ENCODE measurements around the gene PHKG1.

DNA sequence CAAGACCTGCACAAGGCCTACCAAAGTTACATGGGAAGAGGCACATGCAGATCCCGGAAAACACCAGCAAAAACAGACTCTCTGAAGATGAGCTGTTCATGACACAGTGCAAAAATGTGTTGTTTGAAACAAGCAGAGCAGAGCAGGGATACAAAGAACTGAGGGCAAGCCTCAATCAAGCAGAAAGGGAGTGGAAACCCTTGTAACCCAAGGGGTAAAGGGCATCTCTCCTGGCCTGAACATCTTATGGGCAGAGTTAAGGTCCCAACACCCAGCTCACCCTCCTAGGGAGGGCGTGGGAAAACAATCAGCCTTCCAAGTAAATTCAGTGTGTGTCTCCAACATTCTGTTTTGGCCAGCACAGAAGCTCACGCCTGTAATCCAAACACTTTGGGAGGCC, 52.0 kb downstream of the PHKG1 start:
- TF ChIP-seq FOS (IDR thresholded peaks at IDR 0.05; ENCODE audit: low read depth, low read length) (no peak), RFX5 (IDR thresholded peaks at IDR 0.05; ENCODE audit: low read depth, low read length) (no peak), POLR2A (IDR thresholded peaks at IDR 0.05; ENCODE audit: low read depth, low read length) (no peak), RAD21 (IDR thresholded peaks at IDR 0.05; ENCODE audit: low read length) (no peak), CEBPB (IDR thresholded peaks at IDR 0.05; ENCODE audit: low read depth, low read length) (no peak), SMC3 (IDR thresholded peaks at IDR 0.05; ENCODE audit: low read depth, low read length) (no peak), MAZ (IDR thresholded peaks at IDR 0.05; ENCODE audit: borderline replicate concordance, low read depth, low read length) (no peak), RCOR1 (IDR thresholded peaks at IDR 0.05; ENCODE audit: insufficient replicate concordance, low read length) (no peak), CHD1 (IDR thresholded peaks at IDR 0.05; ENCODE audit: low read depth, low read length) (no peak), MXI1 (IDR thresholded peaks at IDR 0.05; ENCODE audit: borderline replicate concordance, low read depth, low read length) (no peak)
- TF ChIP-seq, protein P1, sequence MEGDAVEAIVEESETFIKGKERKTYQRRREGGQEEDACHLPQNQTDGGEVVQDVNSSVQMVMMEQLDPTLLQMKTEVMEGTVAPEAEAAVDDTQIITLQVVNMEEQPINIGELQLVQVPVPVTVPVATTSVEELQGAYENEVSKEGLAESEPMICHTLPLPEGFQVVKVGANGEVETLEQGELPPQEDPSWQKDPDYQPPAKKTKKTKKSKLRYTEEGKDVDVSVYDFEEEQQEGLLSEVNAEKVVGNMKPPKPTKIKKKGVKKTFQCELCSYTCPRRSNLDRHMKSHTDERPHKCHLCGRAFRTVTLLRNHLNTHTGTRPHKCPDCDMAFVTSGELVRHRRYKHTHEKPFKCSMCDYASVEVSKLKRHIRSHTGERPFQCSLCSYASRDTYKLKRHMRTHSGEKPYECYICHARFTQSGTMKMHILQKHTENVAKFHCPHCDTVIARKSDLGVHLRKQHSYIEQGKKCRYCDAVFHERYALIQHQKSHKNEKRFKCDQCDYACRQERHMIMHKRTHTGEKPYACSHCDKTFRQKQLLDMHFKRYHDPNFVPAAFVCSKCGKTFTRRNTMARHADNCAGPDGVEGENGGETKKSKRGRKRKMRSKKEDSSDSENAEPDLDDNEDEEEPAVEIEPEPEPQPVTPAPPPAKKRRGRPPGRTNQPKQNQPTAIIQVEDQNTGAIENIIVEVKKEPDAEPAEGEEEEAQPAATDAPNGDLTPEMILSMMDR (conservative IDR thresholded peaks at IDR 0.05; ENCODE audit: low read depth, low read length), result no peak
- TF ChIP-seq, protein P2, sequence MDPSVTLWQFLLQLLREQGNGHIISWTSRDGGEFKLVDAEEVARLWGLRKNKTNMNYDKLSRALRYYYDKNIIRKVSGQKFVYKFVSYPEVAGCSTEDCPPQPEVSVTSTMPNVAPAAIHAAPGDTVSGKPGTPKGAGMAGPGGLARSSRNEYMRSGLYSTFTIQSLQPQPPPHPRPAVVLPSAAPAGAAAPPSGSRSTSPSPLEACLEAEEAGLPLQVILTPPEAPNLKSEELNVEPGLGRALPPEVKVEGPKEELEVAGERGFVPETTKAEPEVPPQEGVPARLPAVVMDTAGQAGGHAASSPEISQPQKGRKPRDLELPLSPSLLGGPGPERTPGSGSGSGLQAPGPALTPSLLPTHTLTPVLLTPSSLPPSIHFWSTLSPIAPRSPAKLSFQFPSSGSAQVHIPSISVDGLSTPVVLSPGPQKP (IDR thresholded peaks at IDR 0.05; ENCODE audit: borderline replicate concordance, low read depth, low read length), result no peak
- TF ChIP-seq, protein P3, sequence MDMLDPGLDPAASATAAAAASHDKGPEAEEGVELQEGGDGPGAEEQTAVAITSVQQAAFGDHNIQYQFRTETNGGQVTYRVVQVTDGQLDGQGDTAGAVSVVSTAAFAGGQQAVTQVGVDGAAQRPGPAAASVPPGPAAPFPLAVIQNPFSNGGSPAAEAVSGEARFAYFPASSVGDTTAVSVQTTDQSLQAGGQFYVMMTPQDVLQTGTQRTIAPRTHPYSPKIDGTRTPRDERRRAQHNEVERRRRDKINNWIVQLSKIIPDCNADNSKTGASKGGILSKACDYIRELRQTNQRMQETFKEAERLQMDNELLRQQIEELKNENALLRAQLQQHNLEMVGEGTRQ (IDR thresholded peaks at IDR 0.05; ENCODE audit: low read depth, low read length), result no peak
